Measurements from ENCODE around the gene MUC5AC. TPM values are rescaled to one million over a fixed set of nuclear protein-coding genes. Genes with fewer than 3 reads are reported as not detected.

The MUC5AC gene
- total RNA-seq, 2 donors from 2014 or later: not detected

GRCh38 chr11:1218256-1218787, 60.6 kb downstream of the MUC5AC start:
- DNase-seq (ENCODE audit: low spot score): peak; percentile 48
- intact Hi-C loops (cut with DNase I): no loop called here

GRCh38 chr11:1218788-1219445, 61.2 kb downstream of the MUC5AC start:
- DNase-seq (ENCODE audit: low spot score): peak; percentile 80
- intact Hi-C loops (cut with DNase I): no loop called here

DNA sequence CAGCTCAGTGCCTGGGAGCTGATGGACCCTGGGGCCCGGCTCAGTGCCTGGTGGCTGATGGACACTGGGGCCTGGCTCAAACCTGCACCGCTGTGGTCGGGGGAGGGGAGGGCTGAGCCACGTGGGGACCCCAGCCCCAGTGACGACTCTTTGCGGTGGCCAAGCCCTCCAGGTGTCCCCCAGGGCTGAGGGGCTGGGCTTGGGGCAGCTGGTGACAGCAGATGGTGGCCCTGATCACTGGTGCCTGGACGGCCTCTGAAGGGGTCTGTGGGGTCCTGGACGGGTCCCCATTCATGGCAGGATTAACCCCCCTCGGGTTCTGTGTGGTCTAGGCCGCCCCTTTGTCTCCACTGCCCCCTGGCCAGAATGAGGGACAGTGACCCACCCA, 61.7 kb downstream of the MUC5AC start:
- DNase-seq (ENCODE audit: low spot score): peak; percentile 70

DNA sequence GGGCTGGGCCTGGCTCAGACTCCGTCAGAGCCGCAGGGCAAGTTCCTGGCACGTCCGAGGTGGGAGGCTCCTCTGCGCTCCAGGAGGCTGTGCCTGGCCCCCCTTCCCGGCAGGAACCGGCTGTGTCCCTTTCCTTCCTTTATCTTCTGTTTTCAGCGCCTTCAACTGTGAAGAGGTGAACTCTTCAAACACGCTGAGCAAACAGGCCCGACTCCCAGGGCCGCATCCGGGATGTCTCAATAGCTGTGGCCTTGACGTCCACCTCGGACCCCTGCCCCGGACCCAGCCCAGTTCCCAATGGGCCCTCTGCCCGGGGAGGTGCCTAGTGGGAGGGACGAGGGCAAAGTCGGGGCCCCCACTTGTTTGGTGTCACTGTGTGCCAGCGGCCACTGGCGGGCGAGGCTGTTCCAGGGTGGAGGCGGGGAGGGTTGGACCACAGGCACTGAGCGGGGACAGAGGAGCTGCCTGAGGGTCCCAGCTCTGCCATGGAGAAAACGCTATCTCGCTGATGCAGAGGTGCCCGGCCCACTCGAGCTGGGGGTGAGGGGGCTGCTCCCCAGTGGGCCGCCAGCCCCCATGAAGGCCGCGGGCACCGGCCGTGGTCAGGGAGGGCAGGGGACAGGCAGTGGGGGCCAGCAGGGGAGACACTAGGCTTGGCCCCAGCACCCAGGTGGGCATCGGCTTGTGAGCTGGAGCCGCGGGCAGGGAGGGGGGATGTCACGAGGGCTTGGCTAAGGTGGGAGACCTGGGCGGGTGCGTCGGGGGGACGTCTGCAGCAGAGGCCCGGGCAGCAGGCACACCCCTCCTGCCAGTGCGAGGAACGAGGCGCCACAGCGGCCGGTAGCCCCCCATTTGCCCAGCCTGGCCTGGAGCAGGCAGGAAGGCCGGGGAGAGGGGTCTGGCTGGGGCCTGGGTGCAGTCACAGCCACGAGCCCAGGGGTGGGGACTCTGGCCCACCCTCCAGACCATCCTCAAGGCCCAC, 62.4 kb downstream of the MUC5AC start:
- intact Hi-C loops (cut with DNase I): no loop called here
- peak; percentile 79 for DNase-seq (ENCODE audit: low spot score)

More for the DNA sequence above, 61.7 kb downstream of the MUC5AC start:
- intact Hi-C loops (cut with DNase I): no loop called here

GRCh38 chr11:1220941-1221721, 63.4 kb downstream of the MUC5AC start:
- DNase-seq (ENCODE audit: low spot score): peak; percentile 70
- intact Hi-C loops (cut with DNase I): no loop called here

- intact Hi-C loops (cut with DNase I): no loop called here
- DNase-seq (ENCODE audit: low spot score): peak; percentile 76
Measured at GRCh38 chr11:1221848-1222311, 64.1 kb downstream of the MUC5AC start.

- peak; percentile 69 for DNase-seq (ENCODE audit: low spot score)
- intact Hi-C loops (cut with DNase I): no loop called here
Measured at GRCh38 chr11:1222491-1223345, 65.0 kb downstream of the MUC5AC start, which contains the start of gene MUC5B. Gene MUC5B (plus strand): TSS chr11:1223066. CDS start chr11:1223124, 58 bp downstream.

DNA sequence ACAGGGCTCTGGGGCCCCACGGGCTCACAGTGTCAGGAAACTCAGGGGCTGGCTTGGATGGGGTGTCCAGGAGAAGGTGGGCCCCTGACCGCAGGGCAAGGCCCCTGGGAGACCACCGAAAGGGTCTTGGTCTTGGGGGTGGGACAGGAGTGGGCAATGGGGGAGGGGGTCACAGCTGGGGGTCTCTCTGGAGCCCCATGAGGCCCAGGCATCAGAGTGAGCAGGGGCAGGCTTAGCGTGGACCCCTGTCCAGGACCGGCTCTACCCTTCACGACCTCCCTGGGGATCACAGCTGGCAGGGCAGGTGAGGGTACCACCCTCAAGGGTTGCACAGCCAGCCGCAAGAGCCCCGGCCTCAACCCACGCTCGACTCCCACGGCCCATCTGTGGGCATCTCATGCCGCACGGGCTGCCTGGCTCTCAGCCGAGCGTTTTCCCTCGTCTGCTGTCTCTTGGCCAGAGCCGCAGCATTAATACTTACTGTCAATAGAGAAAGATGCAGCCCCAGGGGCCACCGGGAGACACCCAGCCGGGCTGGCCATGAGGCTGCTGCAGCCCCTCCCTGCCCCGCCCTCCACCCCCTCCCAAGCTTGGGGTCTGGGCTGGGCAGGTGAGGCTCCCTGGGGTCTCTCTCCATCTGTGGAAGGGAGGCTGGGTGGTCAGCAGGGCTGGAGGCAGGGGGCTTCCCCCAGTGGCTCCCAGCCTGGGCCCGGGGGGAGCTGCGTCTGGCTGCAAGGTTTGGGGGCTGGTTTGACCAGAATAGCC, 65.8 kb downstream of the MUC5AC start:
- DNase-seq (ENCODE audit: low spot score): peak; percentile 79

GRCh38 chr11:1224111-1224490, 66.3 kb downstream of the MUC5AC start:
- intact Hi-C loops (cut with DNase I): no loop called here
- DNase-seq (ENCODE audit: low spot score): peak; percentile 62

More for the DNA sequence above, 65.8 kb downstream of the MUC5AC start:
- intact Hi-C loops (cut with DNase I): no loop called here

- intact Hi-C loops (cut with DNase I): no loop called here
- peak; percentile 72 for DNase-seq (ENCODE audit: low spot score)
Measured at GRCh38 chr11:1224491-1225385, 67.0 kb downstream of the MUC5AC start.

DNA sequence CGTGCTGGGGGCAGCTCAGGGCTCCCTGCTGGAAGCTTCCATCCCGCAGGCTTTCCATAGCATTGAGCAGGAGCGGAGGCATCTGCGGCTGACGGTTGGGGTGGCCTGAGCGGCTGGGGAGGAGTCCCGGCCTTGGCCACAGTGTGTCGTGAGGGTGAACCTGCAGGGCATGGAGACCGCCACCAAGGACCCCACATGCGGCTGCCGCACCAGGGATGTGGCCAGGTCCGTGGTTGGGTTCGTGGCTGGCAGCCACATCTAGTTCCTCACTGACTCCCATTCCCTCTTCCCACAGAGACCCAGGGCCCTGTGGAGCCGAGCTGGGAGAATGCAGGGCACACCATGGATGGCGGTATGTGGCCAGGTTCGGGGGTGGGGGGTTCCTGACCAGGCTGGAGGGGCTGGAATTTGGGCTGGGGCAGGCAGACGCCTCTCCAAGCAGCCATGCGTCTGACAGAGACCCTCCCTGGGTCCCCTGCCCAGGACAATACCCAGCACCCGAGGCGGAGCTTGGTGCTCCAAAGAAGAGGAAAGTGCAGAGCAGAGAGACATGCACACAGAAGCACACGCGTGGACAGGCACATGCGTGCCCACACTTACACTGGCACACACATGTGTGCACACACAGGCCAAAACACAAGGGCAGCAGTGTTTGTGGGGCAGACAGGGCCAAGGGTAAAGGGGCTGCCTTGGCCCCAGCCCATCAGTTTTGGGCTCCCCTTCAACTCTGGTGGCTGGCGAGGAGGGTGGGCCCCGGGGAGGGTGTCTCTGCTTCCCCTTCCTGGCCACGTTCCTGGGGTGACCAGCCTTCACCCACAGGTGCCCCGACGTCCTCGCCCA, 67.9 kb downstream of the MUC5AC start:
- intact Hi-C loops (cut with DNase I): no loop called here
- DNase-seq (ENCODE audit: low spot score): peak; percentile 67

DNA sequence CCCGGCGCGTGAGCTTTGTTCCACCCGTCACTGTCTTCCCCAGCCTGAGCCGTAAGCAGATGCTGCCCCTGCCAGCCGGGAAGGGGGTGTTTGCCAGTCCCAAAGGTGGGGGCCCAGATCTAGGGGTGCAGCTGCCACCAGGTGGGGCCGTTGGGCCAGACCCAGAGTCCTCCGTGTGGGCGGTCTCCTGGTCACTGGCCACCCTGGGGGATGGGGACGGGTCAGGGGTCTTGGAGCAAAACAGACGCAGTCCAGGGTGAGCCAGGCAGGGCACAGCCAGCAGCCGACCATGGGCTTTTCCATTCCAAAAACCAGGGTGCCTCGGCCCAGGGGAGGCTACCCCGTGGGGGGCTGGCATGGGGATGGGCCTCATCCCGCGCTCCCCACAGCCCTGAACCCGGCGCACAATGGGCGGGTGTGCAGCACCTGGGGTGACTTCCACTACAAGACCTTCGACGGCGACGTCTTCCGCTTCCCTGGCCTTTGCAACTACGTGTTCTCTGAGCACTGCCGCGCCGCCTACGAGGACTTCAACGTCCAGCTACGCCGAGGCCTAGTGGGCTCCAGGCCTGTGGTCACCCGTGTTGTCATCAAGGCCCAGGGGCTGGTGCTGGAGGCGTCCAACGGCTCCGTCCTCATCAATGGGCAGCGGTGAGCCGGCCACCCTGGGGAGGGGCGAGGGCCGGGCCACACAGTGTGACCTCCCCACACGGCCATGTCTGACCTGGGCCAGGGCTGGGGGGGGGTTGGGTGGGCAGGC, 68.7 kb downstream of the MUC5AC start:
- intact Hi-C loops (cut with DNase I): no loop called here
- peak; percentile 64 for DNase-seq (ENCODE audit: low spot score)

- intact Hi-C loops (cut with DNase I): no loop called here
- peak; percentile 66 for DNase-seq (ENCODE audit: low spot score)
Measured at GRCh38 chr11:1226986-1227550, 69.3 kb downstream of the MUC5AC start.

DNA sequence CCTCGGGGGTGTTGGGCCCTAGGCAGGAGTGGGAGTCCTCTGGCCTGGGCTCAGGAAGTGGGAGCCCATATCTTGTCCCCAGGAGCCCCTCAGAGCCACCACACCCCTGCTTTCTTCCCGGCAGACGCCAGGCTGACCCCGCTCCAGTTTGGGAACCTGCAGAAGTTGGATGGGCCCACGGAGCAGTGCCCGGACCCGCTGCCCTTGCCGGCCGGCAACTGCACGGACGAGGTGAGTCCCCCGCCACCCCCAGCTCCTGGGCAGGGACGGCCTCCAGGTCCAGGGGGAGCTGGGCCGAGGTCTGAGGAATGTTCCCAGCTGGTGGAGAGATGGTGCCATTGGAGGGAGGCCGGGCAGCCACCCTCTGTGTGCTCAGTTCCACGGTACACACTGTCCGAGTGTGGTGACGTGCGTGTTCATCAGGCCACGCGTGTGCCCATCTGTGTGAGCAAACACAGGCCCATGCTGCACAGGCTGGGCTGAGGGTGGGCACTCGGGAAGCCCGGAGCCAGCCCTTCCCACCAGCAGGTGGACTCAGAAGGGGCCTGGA, 69.9 kb downstream of the MUC5AC start:
- intact Hi-C loops (cut with DNase I): no loop called here
- DNase-seq (ENCODE audit: low spot score): peak; percentile 58
